ENCODE data around the gene HABP4. TPM values are rescaled to one million over a fixed set of nuclear protein-coding genes. Genes with fewer than 3 reads are reported as not detected.

Gene HABP4
- polyA plus RNA-seq, 4 donors, result 20.9 to 22.5 (median 21.6) TPM

DNA sequence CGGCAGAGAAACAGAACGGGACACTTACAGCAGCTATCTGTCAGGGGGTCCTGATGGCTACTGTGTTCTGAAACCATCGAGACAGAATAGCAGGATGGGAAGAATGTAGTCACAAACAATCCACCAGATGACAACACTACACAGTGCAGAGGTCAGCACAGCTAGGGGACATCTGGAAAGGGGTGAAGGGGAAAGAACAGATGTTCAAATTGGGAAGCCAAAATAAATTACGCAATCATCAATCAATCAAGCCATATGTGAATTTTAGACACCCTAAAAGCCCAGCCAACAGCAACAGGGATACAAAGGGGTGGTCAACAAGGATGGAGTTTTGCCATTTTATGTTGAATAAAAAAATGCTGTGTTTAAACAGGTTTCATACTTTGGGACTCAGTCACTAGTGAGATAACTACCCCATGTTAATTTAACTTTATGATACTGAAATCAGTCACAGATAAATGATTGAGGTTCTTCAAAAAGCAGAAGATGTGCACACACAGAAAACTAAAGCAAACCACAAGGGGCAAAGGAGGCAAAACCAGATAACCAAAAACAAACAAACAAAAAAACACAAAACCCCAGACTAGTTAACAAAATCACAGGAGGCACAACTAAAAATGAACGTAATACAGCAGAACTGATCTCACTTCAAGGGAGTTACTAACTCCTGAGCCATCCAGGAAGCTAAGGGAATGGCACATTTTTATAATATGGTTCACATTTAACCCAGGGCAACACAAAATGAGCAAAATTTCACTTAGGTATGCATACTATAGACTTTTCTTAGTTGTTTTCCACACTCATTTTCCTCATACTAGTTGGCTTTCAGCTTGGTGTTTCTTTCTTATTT lies 65.9 kb downstream of the HABP4 start:
- DNase-seq (ENCODE audit: low read depth in 4 of 4, low spot score in 3 of 4), result no peak

GRCh38 chr9:96519095-96519494 lies 69.1 kb downstream of the HABP4 start:
- DNase-seq (ENCODE audit: low read depth in 4 of 4, low spot score in 3 of 4), result no peak

DNA sequence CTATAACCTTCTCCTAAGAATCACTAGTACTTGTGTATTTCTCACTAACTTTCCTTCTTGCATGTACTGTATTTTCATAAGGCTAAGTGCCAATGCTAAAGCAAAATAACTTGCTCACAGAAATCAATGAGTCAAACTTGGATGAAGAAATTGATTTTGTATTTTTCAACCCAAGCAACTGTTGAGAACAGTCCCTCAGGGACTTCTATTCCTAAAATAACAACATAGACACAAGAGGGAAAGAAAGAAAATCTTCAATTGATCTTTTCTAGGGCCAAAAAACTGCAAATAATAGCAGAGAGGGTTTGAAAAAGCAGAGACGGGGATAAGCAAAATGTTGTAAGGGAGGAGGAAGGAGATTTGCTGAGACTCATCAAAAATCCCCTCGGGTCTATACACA lies 69.8 kb downstream of the HABP4 start:
- DNase-seq (ENCODE audit: low read depth in 4 of 4, low spot score in 3 of 4), result no peak

GRCh38 chr9:96522366-96522765 lies 72.4 kb downstream of the HABP4 start:
- DNase-seq (ENCODE audit: low read depth in 4 of 4, low spot score in 3 of 4), result no peak

GRCh38 chr9:96523374-96523773 lies 73.4 kb downstream of the HABP4 start:
- no peak for DNase-seq (ENCODE audit: low read depth in 4 of 4, low spot score in 3 of 4)

GRCh38 chr9:96524045-96524444 lies 74.1 kb downstream of the HABP4 start:
- DNase-seq (ENCODE audit: low read depth in 4 of 4, low spot score in 3 of 4), result no peak

DNA sequence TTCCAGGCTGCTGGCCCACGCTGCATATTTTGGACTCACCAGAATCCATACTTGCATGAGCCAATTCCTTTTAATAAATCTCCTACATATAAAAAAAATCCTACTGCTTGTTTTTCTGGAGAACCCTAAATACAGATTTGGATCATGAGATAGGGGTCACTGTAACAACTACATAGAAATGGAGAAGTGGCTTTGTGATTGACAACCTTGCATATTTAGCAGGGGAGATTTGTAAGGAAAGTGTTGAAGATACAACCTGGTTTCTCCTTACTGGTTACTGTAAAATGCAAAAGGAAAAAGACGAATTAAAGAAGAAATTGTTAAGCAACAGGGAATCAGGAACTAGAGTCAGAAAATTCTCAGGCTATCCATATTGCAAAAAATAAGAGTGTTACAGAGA lies 74.8 kb downstream of the HABP4 start:
- no peak for DNase-seq (ENCODE audit: low read depth in 4 of 4, low spot score in 3 of 4)

GRCh38 chr9:96532173-96532572 lies 82.2 kb downstream of the HABP4 start:
- no peak for DNase-seq (ENCODE audit: low read depth in 4 of 4, low spot score in 3 of 4)

DNA sequence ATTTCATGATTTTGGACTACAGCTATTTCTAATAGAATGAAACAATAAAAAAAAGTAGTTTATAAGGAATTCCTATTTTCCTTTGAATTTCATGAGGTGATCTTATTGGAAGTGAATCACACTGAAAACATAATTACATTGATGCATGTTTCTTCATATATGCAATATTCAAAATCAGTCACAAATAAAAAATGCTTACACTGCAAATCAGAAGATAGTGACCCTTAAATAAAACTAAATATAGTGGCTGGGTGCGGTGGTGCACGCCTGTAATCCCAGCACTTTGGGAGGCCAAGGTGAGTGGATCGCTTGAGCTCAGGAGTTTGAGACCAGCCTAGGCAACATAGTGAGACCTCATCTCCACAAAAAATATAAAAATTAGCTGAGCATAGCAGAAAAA lies 90.1 kb downstream of the HABP4 start:
- no peak for DNase-seq (ENCODE audit: low read depth in 4 of 4, low spot score in 3 of 4)

Other genes with a start within 250 kb of the HABP4 start
- 1 to 10 TPM in 1 of 4 donors, under 1 TPM in 3; 0.74 to 1.1 (median 0.89) TPM for gene HSD17B3, start 148.0 kb upstream of the HABP4 start, polyA plus RNA-seq (ENCODE audit: insufficient read length in 4 of 4)
- 10 to 100 TPM; 37.6 to 41.5 (median 39.0) TPM for gene SLC35D2, start 66.5 kb upstream of the HABP4 start, polyA plus RNA-seq (ENCODE audit: insufficient read length in 4 of 4)
- gene ZNF367, start 31.8 kb upstream of the HABP4 start, polyA plus RNA-seq (ENCODE audit: insufficient read length in 4 of 4), result 10 to 100 TPM in 3 of 4 donors, 1 to 10 TPM in 1; 10.0 to 12.0 (median 10.2) TPM
- 10 to 100 TPM; 25.0 to 29.8 (median 28.9) TPM for gene CDC14B, start 169.7 kb downstream of the HABP4 start, polyA plus RNA-seq (ENCODE audit: insufficient read length in 4 of 4)
- 1 to 10 TPM; 5.8 to 7.4 (median 6.7) TPM for gene PRXL2C, start 205.1 kb downstream of the HABP4 start, polyA plus RNA-seq (ENCODE audit: insufficient read length in 4 of 4)

All from right renal pelvis (tissue), 4 donors.